H1 (cell line): Measurements from ENCODE around the gene KLHDC4.

Source experiments
- CHD2 ChIP-seq: IDR thresholded peaks from 2 replicates; pipeline ENCODE4 v1.6.1; 2012; ENCODE audit warnings: low read length, improper control_type of control experiment
- EP300 ChIP-seq, 2 experiments: IDR thresholded peaks; 1 replicate in 1 of 2; 2 replicates in 1 of 2; pipeline ENCODE4 v1.6.1; 2011 to 2012; ENCODE audit warnings: low read depth in 2 of 2, low read length in 2 of 2, mild to moderate bottlenecking in 2 of 2, borderline replicate concordance in 1 of 2, inconsistent platforms in 1 of 2, moderate library complexity in 1 of 2
- POLR2A ChIP-seq, 2 experiments: IDR thresholded peaks; 1 replicate in 1 of 2; 2 replicates in 1 of 2; pipeline ENCODE4 v1.6.1; 2011; ENCODE audit warnings: low read depth in 2 of 2, low read length in 2 of 2, mild to moderate bottlenecking in 2 of 2; ENCODE audit errors: control extremely low read depth in 1 of 2
- POLR2AphosphoS5 ChIP-seq: IDR thresholded peaks from 2 replicates; pipeline ENCODE4 v1.6.1; 2011; ENCODE audit warnings: low read depth, low read length
- RAD21 ChIP-seq, 2 experiments: IDR thresholded peaks in 1 of 2; conservative IDR thresholded peaks in 1 of 2; 2 replicates each; pipeline ENCODE4 v1.6.1; 2011; ENCODE audit warnings: low read depth in 2 of 2, low read length in 2 of 2, improper control_type of control experiment in 1 of 2, inconsistent platforms in 1 of 2, mild to moderate bottlenecking in 1 of 2, moderate library complexity in 1 of 2
- SIX5 ChIP-seq: IDR thresholded peaks from 2 replicates; pipeline ENCODE4 v1.6.1; 2011; ENCODE audit warnings: mild to moderate bottlenecking, low read depth, low read length

- TF ChIP-seq RAD21 (IDR thresholded peaks at IDR 0.05 in 1 of 2, conservative IDR thresholded peaks at IDR 0.05 in 1 of 2; ENCODE audit: low read depth in 2 of 2, low read length in 2 of 2) = no peak
- peak; percentile 52 for TF ChIP-seq POLR2AphosphoS5
- no peak for TF ChIP-seq EP300 (IDR thresholded peaks at IDR 0.05; ENCODE audit: borderline replicate concordance in 1 of 2, low read depth in 2 of 2, low read length in 2 of 2)
- no peak; the same call in 1 of the 2 replicates for TF ChIP-seq SIX5
- peak; percentile 70 to 88 for TF ChIP-seq POLR2A (IDR thresholded peaks at IDR 0.05; ENCODE audit: control extremely low read depth in 1 of 2, low read depth in 2 of 2, low read length in 2 of 2)
- 0 out of 2 replicates have a peak, but pooled peaks have one; percentile 16 for TF ChIP-seq CHD2
Measured at GRCh38 chr16:87765776-87766484, at the start of gene KLHDC4.
